Suppressor macrophage treated with lipopolysaccharide for 4 hours (primary cell): Measurements from ENCODE around the gene MYO6.

Experiments
- DNase-seq: peaks from one replicate; pipeline ENCODE4 v3.0.0-alpha.2; 2020

MYO6 gene

GRCh38 chr6:75830959-75831885, 82.2 kb downstream of the MYO6 start:
- DNase-seq = no peak

- DNase-seq = no peak
These were observed 85.4 kb downstream of the MYO6 start for GRCh38 chr6:75834447-75834846.

GRCh38 chr6:75842191-75842590, 93.2 kb downstream of the MYO6 start:
- no peak for DNase-seq

GRCh38 chr6:75842732-75843131, 93.7 kb downstream of the MYO6 start:
- DNase-seq = no peak

GRCh38 chr6:75843396-75843795, 94.4 kb downstream of the MYO6 start:
- no peak for DNase-seq

GRCh38 chr6:75848274-75848673, 99.2 kb downstream of the MYO6 start:
- DNase-seq = no peak

- no peak for DNase-seq
These were observed 100.4 kb downstream of the MYO6 start for GRCh38 chr6:75849329-75850025.

GRCh38 chr6:75850026-75850833, 101.2 kb downstream of the MYO6 start:
- DNase-seq = no peak

GRCh38 chr6:75852721-75853120, 103.7 kb downstream of the MYO6 start:
- no peak for DNase-seq

- no peak for DNase-seq
These were observed 104.8 kb downstream of the MYO6 start for GRCh38 chr6:75853806-75854205.

- peak; percentile 47 for DNase-seq
These were observed 106.0 kb downstream of the MYO6 start for GRCh38 chr6:75855052-75855451.

- no peak for DNase-seq
These were observed 107.9 kb downstream of the MYO6 start for GRCh38 chr6:75856902-75857301.

GRCh38 chr6:75863001-75863400, 114.0 kb downstream of the MYO6 start:
- DNase-seq = no peak

- DNase-seq = no peak
These were observed 114.7 kb downstream of the MYO6 start for GRCh38 chr6:75863784-75864183.

- no peak for DNase-seq
These were observed 115.4 kb downstream of the MYO6 start for GRCh38 chr6:75864446-75864845.

GRCh38 chr6:75870389-75870788, 121.3 kb downstream of the MYO6 start:
- no peak for DNase-seq

GRCh38 chr6:75874224-75874623, 125.2 kb downstream of the MYO6 start:
- DNase-seq = no peak

GRCh38 chr6:75876152-75876551, 127.1 kb downstream of the MYO6 start:
- DNase-seq = no peak

GRCh38 chr6:75880305-75880704, 131.3 kb downstream of the MYO6 start:
- DNase-seq = no peak

GRCh38 chr6:75882734-75883133, 133.7 kb downstream of the MYO6 start:
- peak; percentile 4 for DNase-seq

- no peak for DNase-seq
These were observed 135.8 kb downstream of the MYO6 start for GRCh38 chr6:75884822-75885221.

- no peak for DNase-seq
These were observed 143.3 kb downstream of the MYO6 start for GRCh38 chr6:75892384-75892783.

GRCh38 chr6:75893058-75893775, 144.2 kb downstream of the MYO6 start:
- DNase-seq = peak; percentile 64
